ENCODE results near the gene TMEM139. TPM values are rescaled to one million over a fixed set of nuclear protein-coding genes. Genes with fewer than 3 reads are reported as not detected.

TMEM139 gene
- total RNA-seq, 4 donors from 2014 or later: 46.4 to 127 (median 52.2) TPM

DNA sequence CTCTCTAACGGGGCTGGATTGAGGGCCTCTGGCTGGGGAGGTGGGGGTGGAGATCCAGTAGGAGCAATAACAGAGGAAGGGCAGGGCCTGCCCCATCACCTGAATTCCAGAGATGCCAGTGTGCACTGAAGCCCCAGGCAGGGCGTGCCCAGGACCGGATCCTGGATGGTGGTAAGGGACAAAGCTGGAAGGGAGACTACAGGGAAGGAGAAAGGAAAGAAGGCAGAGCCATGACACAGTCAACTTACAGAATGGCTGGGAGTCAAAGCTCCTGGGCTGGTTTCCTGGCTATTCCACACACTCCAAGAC, 666 bp downstream of the TMEM139 start:
- H3K36me3 ChIP-seq: no peaks in the 10 kb centered on the region
- in situ Hi-C loops (cut with MboI; ENCODE audit: low pct_ligation_motif_present in 1 of 4, low pct_unique_long_range_greater_than_20kb in 1 of 4, low sequenced_read_pairs in 3 of 4): no loop called here
- DNase-seq: peak; percentile 82
- TF ChIP-seq EP300 (IDR thresholded peaks at IDR 0.05; ENCODE audit: low read depth) (no peak), POLR2AphosphoS5 (IDR thresholded peaks at IDR 0.05) (peak in 2 of 3 donors; percentile 22 to 35), POLR2A (IDR thresholded peaks at IDR 0.05) (peak; percentile 4)
- H3K27ac ChIP-seq: peak overlapping the region; percentile 83 to 86 (median 86)
- WGBS, 2 donors (ENCODE audit: low coverage in 1 of 2): 60 to 67% methylated on average over 2 to 3 of the region's 3 CpGs
- H3K4me3 ChIP-seq: peak overlapping the region in 1 of 4 donors; percentile 34
- H3K27me3 ChIP-seq: no peaks in the 10 kb centered on the region
- peaks cover 7 to 66% (median 45%) of the 10 kb centered on the region in 4 donors for H3K4me1 ChIP-seq
- intact Hi-C loops (cut with DNase I; ENCODE audit: low total_unique reads): no loop called here
- no peaks in the 10 kb centered on the region for H3K9me3 ChIP-seq

DNA sequence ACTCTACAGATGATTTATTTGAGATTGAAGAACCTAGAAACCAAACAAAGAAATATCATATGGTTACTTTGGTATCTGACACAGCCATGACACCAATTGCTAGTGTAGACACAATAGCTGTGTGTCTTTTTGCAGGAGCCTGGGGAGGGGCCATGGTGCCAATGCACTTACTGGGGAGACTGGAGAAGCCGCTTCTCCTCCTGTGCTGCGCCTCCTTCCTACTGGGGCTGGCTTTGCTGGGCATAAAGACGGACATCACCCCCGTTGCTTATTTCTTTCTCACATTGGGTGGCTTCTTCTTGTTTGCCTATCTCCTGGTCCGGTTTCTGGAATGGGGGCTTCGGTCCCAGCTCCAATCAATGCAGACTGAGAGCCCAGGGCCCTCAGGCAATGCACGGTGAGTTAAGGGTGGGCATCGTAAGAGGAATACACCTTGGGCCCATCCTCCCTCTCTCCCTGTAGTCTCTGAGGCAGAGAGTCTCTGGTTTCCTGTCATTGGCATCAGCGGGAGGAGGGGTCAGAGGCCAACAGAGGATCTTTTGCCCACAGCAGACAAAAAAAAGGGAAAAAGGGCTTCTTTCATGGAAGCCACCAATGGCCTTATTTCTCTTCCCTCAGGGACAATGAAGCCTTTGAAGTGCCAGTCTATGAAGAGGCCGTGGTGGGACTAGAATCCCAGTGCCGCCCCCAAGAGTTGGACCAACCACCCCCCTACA, 1.2 kb downstream of the TMEM139 start:
- no peaks in the 10 kb centered on the region for H3K9me3 ChIP-seq
- WGBS, 2 donors (ENCODE audit: low coverage in 1 of 2): 93 to 94% methylated on average over 6 to 11 of the region's 11 CpGs
- H3K27ac ChIP-seq: peak overlapping the region; percentile 83 to 86 (median 86)
- intact Hi-C loops (cut with DNase I; ENCODE audit: low total_unique reads) (no loop called here), in situ Hi-C loops (cut with MboI; ENCODE audit: low pct_ligation_motif_present in 1 of 4, low pct_unique_long_range_greater_than_20kb in 1 of 4, low sequenced_read_pairs in 3 of 4) (no loop called here)
- TF ChIP-seq POLR2AphosphoS5 (IDR thresholded peaks at IDR 0.05) (no peak), POLR2A (IDR thresholded peaks at IDR 0.05) (no peak), EP300 (IDR thresholded peaks at IDR 0.05; ENCODE audit: low read depth) (no peak)
- TF ChIP-seq, protein P1, sequence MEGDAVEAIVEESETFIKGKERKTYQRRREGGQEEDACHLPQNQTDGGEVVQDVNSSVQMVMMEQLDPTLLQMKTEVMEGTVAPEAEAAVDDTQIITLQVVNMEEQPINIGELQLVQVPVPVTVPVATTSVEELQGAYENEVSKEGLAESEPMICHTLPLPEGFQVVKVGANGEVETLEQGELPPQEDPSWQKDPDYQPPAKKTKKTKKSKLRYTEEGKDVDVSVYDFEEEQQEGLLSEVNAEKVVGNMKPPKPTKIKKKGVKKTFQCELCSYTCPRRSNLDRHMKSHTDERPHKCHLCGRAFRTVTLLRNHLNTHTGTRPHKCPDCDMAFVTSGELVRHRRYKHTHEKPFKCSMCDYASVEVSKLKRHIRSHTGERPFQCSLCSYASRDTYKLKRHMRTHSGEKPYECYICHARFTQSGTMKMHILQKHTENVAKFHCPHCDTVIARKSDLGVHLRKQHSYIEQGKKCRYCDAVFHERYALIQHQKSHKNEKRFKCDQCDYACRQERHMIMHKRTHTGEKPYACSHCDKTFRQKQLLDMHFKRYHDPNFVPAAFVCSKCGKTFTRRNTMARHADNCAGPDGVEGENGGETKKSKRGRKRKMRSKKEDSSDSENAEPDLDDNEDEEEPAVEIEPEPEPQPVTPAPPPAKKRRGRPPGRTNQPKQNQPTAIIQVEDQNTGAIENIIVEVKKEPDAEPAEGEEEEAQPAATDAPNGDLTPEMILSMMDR (IDR thresholded peaks at IDR 0.05): no peak
- peak overlapping the region in 1 of 4 donors; percentile 34 for H3K4me3 ChIP-seq
- H3K4me1 ChIP-seq: peaks cover 9 to 71% (median 47%) of the 10 kb centered on the region in 4 donors
- DNase-seq: no peak
- H3K27me3 ChIP-seq: no peaks in the 10 kb centered on the region
- no peaks in the 10 kb centered on the region for H3K36me3 ChIP-seq

DNA sequence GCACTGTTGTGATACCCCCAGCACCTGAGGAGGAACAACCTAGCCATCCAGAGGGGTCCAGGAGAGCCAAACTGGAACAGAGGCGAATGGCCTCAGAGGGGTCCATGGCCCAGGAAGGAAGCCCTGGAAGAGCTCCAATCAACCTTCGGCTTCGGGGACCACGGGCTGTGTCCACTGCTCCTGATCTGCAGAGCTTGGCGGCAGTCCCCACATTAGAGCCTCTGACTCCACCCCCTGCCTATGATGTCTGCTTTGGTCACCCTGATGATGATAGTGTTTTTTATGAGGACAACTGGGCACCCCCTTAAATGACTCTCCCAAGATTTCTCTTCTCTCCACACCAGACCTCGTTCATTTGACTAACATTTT, 1.7 kb downstream of the TMEM139 start:
- Histone ChIP-seq H3K4me3 (no peak overlapping the region), H3K27ac (peak overlapping the region in 3 of 4 donors; percentile 83 to 86 (median 85)), H3K27me3 (no peaks in the 10 kb centered on the region), H3K4me1 (peaks cover 9 to 74% (median 47%) of the 10 kb centered on the region in 4 donors), H3K9me3 (no peaks in the 10 kb centered on the region), H3K36me3 (no peaks in the 10 kb centered on the region)
- TF ChIP-seq, protein P1 (IDR thresholded peaks at IDR 0.05): no peak
- TF ChIP-seq POLR2AphosphoS5 (IDR thresholded peaks at IDR 0.05) (no peak), EP300 (IDR thresholded peaks at IDR 0.05; ENCODE audit: low read depth) (no peak), POLR2A (IDR thresholded peaks at IDR 0.05) (no peak)
- intact Hi-C loops (cut with DNase I; ENCODE audit: low total_unique reads) (no loop called here), in situ Hi-C loops (cut with MboI; ENCODE audit: low pct_ligation_motif_present in 1 of 4, low pct_unique_long_range_greater_than_20kb in 1 of 4, low sequenced_read_pairs in 3 of 4) (no loop called here)
- 90 to 93% methylated on average over 2 to 6 of the region's 6 CpGs for WGBS, 2 donors (ENCODE audit: low coverage in 1 of 2)
- no peak for DNase-seq

DNA sequence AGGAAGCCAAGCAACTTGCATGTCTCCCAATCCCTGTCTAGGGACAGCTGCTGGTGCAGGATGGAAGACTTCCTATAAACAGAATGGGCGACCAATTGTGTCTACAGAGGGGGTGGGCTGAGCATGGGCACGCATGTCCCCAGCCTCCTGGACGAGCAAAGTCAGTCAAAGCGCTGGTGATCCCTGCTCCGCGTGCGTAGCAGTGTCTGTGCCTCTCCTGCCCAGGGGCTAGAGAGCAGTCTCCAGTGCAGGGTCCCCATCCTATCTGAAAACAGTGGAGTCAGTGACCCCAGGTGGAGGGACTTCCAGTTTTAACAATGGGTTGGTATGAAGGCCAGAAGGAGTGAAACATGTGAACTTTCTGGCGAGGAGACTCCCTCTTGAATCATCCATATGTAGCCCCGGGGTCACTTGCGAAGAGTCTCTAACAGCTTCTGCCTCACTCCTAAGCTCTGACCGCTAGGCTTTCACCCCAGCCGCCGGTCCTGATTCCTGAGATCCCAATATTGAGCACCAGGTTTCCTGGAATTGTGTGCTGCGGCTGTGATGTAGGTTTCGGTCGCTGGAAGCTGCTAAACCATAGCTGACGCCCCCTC, 2.7 kb downstream of the TMEM139 start:
- H3K9me3 ChIP-seq: no peaks in the 10 kb centered on the region
- H3K36me3 ChIP-seq: peaks cover 0 to 7% (median 5%) of the 10 kb centered on the region in 4 donors
- in situ Hi-C loops (cut with MboI; ENCODE audit: low pct_ligation_motif_present in 1 of 4, low pct_unique_long_range_greater_than_20kb in 1 of 4, low sequenced_read_pairs in 3 of 4): no loop called here
- H3K27me3 ChIP-seq: no peaks in the 10 kb centered on the region
- H3K4me1 ChIP-seq: peaks cover 9 to 74% (median 47%) of the 10 kb centered on the region in 4 donors
- peak overlapping the region; percentile 92 to 98 (median 94) for H3K27ac ChIP-seq
- DNase-seq: no peak
- peak overlapping the region in 2 of 4 donors; percentile 90 to 97 for H3K4me3 ChIP-seq
- WGBS, 2 donors (ENCODE audit: low coverage in 1 of 2): 87% methylated on average over 17 of the region's 17 CpGs; no CpG with 5 or more reads in 1 of the 2 donors
- TF ChIP-seq EP300 (IDR thresholded peaks at IDR 0.05; ENCODE audit: low read depth) (no peak), POLR2A (IDR thresholded peaks at IDR 0.05) (no peak), POLR2AphosphoS5 (IDR thresholded peaks at IDR 0.05) (no peak)
- TF ChIP-seq, protein P1 (IDR thresholded peaks at IDR 0.05): no peak
- intact Hi-C loops (cut with DNase I; ENCODE audit: low total_unique reads): no loop called here

All from transverse colon (tissue), 4 donors.